GM12875 (cell line): Measurements from ENCODE around the gene SECISBP2L.

Source experiments
- H3K4me3 ChIP-seq: one replicate; pipeline ENCODE4 v1.5.1; 2011; ENCODE audit warnings: low read depth, low read length, control low read depth
- TF ChIP-seq, protein P1 (sequence below): IDR thresholded peaks from 2 replicates; pipeline ENCODE4 v1.5.1; 2011; ENCODE audit warnings: low read depth, mild to moderate bottlenecking, control low read depth, inconsistent platforms, low read length, moderate library complexity, borderline replicate concordance; ENCODE audit not compliant: insufficient read depth

The SECISBP2L gene

DNA sequence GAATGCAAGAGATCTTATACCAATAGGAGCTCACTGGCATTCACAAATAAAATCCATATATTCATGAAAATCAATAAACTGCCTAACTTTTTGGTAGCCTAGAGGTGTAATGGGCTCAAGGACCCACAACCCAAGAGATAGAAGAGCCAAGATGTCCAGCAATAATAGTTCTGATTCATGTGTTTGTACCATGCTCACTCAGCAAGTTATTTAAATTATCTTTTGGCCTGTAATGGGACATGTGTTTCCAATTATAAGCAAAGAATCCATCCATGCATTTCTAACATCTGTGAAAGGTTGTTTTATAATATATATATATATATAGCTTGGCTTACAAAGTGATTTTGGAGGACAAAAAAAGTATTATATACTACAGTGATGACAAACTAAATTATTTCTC, 52.9 kb downstream of the SECISBP2L start:
- TF ChIP-seq, protein P1, sequence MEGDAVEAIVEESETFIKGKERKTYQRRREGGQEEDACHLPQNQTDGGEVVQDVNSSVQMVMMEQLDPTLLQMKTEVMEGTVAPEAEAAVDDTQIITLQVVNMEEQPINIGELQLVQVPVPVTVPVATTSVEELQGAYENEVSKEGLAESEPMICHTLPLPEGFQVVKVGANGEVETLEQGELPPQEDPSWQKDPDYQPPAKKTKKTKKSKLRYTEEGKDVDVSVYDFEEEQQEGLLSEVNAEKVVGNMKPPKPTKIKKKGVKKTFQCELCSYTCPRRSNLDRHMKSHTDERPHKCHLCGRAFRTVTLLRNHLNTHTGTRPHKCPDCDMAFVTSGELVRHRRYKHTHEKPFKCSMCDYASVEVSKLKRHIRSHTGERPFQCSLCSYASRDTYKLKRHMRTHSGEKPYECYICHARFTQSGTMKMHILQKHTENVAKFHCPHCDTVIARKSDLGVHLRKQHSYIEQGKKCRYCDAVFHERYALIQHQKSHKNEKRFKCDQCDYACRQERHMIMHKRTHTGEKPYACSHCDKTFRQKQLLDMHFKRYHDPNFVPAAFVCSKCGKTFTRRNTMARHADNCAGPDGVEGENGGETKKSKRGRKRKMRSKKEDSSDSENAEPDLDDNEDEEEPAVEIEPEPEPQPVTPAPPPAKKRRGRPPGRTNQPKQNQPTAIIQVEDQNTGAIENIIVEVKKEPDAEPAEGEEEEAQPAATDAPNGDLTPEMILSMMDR: no peak
- no peak overlapping the region for H3K4me3 ChIP-seq

DNA sequence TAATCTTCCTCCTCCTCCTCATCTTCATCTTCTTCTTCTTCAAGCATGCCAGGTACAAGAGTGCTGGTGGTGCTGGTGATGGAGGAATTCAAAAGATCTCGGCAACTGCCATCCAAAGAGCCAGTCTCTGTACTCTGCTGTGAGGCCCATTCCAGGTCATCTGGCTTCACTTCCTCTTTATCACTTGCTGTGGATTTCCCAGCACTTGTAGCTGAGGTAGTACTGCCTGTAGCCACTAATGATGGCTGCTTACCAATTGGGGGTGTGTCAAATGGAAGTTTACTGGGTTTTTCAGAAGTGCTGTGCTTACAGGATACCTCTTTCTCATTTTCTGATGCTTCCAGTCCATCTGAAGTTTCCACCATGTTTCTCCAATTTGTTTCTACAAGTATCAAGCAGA, 53.7 kb downstream of the SECISBP2L start:
- TF ChIP-seq, protein P1: no peak
- H3K4me3 ChIP-seq: no peak overlapping the region

DNA sequence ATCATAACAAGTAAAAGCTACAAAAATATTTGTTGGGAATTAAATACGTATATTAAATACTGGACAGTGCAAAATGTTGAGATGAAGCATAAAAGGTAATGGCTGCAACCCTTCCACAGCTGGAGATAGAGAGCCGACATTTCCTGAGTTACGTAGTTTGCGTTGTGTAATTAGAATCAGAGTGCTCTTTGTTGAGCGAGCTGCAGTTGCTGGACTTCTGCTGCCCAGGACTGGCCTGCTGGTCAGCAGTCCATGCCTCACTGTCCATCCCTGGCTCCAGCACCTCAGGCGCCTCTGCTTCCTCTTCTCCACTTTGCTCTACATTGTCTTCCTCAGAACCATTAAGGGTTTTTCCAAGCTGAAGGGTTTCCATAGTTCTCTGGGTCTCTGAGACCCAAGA, 54.1 kb downstream of the SECISBP2L start:
- TF ChIP-seq, protein P1: no peak
- H3K4me3 ChIP-seq: no peak overlapping the region

DNA sequence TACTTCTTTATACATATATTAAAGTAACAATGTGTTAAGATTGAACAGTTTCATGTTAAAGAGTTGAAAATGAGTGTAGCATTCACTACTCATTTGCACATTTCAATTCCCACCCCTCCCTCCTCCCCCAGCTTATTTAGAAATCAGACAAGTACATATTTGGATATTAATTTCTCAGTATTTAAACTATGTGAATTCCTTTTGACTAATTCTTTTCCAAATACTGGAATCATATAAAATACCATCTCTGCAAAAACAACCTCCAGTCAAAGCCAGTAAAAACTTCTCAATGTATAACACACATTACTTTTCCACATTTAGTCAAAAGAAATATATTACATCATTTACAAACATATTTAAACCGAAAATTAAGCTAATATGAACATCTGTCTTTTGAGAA, 57.1 kb downstream of the SECISBP2L start:
- no peak overlapping the region for H3K4me3 ChIP-seq
- TF ChIP-seq, protein P1: no peak

DNA sequence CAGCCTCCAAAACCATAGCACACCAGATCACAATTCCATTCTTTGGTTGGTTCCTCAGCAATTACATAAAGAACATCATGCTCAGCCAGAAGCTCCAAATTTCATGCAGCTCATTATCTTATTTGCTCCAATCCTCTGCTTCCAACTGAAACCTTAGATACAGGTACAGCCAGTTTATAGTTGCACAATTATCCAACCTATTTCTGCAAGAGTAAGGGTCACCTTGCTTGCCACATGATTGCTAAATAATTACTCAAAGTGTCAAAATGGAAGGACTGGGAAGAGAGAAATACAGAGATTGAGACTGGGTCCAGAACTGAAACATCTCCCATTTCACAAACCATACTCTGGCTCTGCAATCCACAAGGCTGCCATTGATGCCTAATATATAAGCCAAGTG, 59.1 kb downstream of the SECISBP2L start:
- TF ChIP-seq, protein P1: no peak
- no peak overlapping the region for H3K4me3 ChIP-seq

DNA sequence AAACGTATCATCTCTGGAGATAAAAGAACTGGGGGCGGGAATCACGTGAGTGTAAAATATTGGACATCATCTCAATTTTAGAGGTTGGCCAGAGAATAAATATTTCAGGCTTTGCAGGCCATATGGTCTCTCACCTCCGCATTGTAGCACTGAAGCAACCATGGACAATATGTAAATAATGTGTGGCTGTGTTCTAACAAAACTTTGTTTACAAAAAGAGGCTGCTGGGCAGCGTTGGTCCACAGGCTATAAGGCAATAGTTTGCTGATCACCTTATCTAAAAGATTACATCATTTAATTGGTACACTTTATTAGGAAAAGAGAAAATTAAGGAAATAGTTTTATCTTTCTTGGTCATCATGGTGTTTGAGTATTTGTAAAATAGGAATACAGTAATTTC, 60.0 kb downstream of the SECISBP2L start:
- TF ChIP-seq, protein P1: no peak
- H3K4me3 ChIP-seq: no peak overlapping the region

DNA sequence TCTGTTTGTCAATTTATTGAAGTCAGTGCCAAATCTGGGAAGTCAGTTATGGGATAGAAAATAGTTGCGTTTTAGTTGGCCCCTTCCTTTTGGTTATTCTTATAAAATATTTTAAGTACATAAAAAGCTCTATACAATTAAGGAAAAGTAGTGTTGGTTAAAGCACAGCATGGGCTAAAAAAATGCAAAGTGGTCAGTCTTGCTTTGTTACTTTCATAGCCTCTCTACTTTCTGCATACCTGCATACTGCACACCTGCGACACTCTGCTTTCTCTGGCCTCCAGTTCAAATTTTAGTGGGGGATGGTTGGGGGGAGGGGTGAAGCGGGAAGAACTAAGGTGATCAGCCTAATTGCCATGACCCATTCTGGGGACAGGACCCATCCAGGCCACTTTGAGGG, 60.7 kb downstream of the SECISBP2L start:
- no peak overlapping the region for H3K4me3 ChIP-seq
- TF ChIP-seq, protein P1: no peak
